HEK293 (cell line): ENCODE measurements around the gene SART3.

Experiments used
- CTCF ChIA-PET: fragments of 350-600 bp; formaldehyde crosslinking; extraction: SDS; loops from one replicate; lab custom pipeline; 2021; ENCODE audit warnings: antibody characterized with exemption; lab: Yijun Ruan, JAX
- POLR2A ChIA-PET: fragments of 300-600 bp; formaldehyde crosslinking; extraction: SDS; loops from one replicate; lab custom pipeline; 2020; ENCODE audit warnings: antibody characterized with exemption, inconsistent platforms; lab: Yijun Ruan, JAX
- H3K27ac ChIP-seq: fragments of 200-500 bp; sonication (Bioruptor generic); 2 replicates; pipeline ENCODE4 v1.5.1; 2014; ENCODE audit warnings: low read depth, low read length, control low read depth, inconsistent platforms; ENCODE audit errors: extremely low read depth
- H3K36me3 ChIP-seq, 2 experiments: fragments of 200-500 bp in 1 of 2; sonication (Bioruptor generic) in 1 of 2; 1 replicate in 1 of 2; 2 replicates in 1 of 2; pipeline ENCODE4 v1.5.1; 2014 to 2017; ENCODE audit warnings: inconsistent platforms in 2 of 2, low read length in 2 of 2; ENCODE audit not compliant: control insufficient read depth in 2 of 2, insufficient read depth in 1 of 2
- H3K4me1 ChIP-seq: fragments of 200-500 bp; sonication (Bioruptor generic); 2 replicates; pipeline ENCODE4 v1.5.1; 2014; ENCODE audit warnings: mild to moderate bottlenecking, low read length, inconsistent platforms; ENCODE audit not compliant: control insufficient read depth, insufficient read depth
- H3K4me3 ChIP-seq: 2 replicates; pipeline ENCODE4 v1.5.1; 2011; ENCODE audit warnings: low read depth, mild to moderate bottlenecking, control low read depth, low read length, moderate library complexity
- H3K9me3 ChIP-seq: fragments of 200-500 bp; sonication (Bioruptor generic); 2 replicates; pipeline ENCODE4 v1.5.1; 2014; ENCODE audit warnings: low read depth, low read length, inconsistent platforms; ENCODE audit not compliant: control insufficient read depth, insufficient read depth
- BCL11B ChIP-seq: fragments of 450-650 bp; formaldehyde crosslinking; IDR thresholded peaks from 2 replicates; pipeline ENCODE4 v1.5.1; 2016; ENCODE audit warnings: low read depth, missing biosample characterization, missing genetic modification characterization
- GFI1B ChIP-seq: fragments of 450-650 bp; formaldehyde crosslinking; IDR thresholded peaks from 2 replicates; pipeline ENCODE4 v1.5.1; 2016; ENCODE audit warnings: missing biosample characterization, missing genetic modification characterization
- HOXD13 ChIP-seq: sonication (generic); formaldehyde crosslinking; IDR thresholded peaks from 2 replicates; pipeline ENCODE4 v1.8.0; 2022; ENCODE audit warnings: missing genetic modification reagents, borderline replicate concordance
- TCF7L2 ChIP-seq: IDR thresholded peaks from 2 replicates; pipeline ENCODE4 v1.6.1; 2011; ENCODE audit warnings: low read depth, mild to moderate bottlenecking, inconsistent platforms, low read length, moderate library complexity, borderline replicate concordance
- WT1 ChIP-seq: fragments of 450-650 bp; formaldehyde crosslinking; IDR thresholded peaks from 2 replicates; pipeline ENCODE4 v1.5.1; 2016; ENCODE audit warnings: missing biosample characterization, missing genetic modification characterization
- YY1 ChIP-seq: fragments of 450-650 bp; formaldehyde crosslinking; IDR thresholded peaks from 2 replicates; pipeline ENCODE4 v1.5.1; 2018; ENCODE audit warnings: missing biosample characterization, missing genetic modification characterization
- ZBTB48 ChIP-seq: fragments of 450-650 bp; formaldehyde crosslinking; IDR thresholded peaks from 2 replicates; pipeline ENCODE4 v1.5.1; 2016; ENCODE audit warnings: missing biosample characterization, missing genetic modification characterization
- ZNF157 ChIP-seq: fragments of 450-650 bp; formaldehyde crosslinking; IDR thresholded peaks from 2 replicates; pipeline ENCODE4 v1.5.1; 2016; ENCODE audit warnings: missing biosample characterization, missing genetic modification characterization
- ZNF16 ChIP-seq: fragments of 450-650 bp; formaldehyde crosslinking; IDR thresholded peaks from 2 replicates; pipeline ENCODE4 v1.5.1; 2016; ENCODE audit warnings: low read depth, missing biosample characterization, missing genetic modification characterization
- ZNF174 ChIP-seq: fragments of 450-650 bp; formaldehyde crosslinking; IDR thresholded peaks from 2 replicates; pipeline ENCODE4 v1.5.0; 2017; ENCODE audit warnings: missing biosample characterization, mild to moderate bottlenecking, missing genetic modification characterization
- ZNF175 ChIP-seq: fragments of 450-650 bp; formaldehyde crosslinking; IDR thresholded peaks from 2 replicates; pipeline ENCODE4 v1.5.1; 2016; ENCODE audit warnings: missing biosample characterization, missing genetic modification characterization
- ZNF18 ChIP-seq: fragments of 450-650 bp; formaldehyde crosslinking; IDR thresholded peaks from 2 replicates; pipeline ENCODE4 v1.5.1; 2016; ENCODE audit warnings: missing biosample characterization, missing genetic modification characterization
- ZNF184 ChIP-seq: fragments of 450-650 bp; IDR thresholded peaks from 2 replicates; pipeline ENCODE4 v1.5.1; 2018; ENCODE audit warnings: missing biosample characterization, mild to moderate bottlenecking, missing genetic modification characterization
- ZNF202 ChIP-seq: fragments of 450-650 bp; formaldehyde crosslinking; IDR thresholded peaks from 2 replicates; pipeline ENCODE4 v1.5.1; 2016; ENCODE audit warnings: missing biosample characterization, missing genetic modification characterization, borderline replicate concordance
- ZNF510 ChIP-seq: fragments of 450-650 bp; formaldehyde crosslinking; IDR thresholded peaks from 2 replicates; pipeline ENCODE4 v1.5.1; 2018; ENCODE audit warnings: mild to moderate bottlenecking, missing genetic modification characterization, missing biosample characterization; ENCODE audit not compliant: insufficient replicate concordance
- ZNF521 ChIP-seq: fragments of 450-650 bp; formaldehyde crosslinking; IDR thresholded peaks from 2 replicates; pipeline ENCODE4 v1.5.1; 2017; ENCODE audit warnings: missing biosample characterization, mild to moderate bottlenecking, missing genetic modification characterization
- ZNF529 ChIP-seq: fragments of 450-650 bp; formaldehyde crosslinking; IDR thresholded peaks from 2 replicates; pipeline ENCODE4 v1.5.1; 2017; ENCODE audit warnings: missing genetic modification characterization, missing biosample characterization; ENCODE audit not compliant: insufficient replicate concordance
- ZNF623 ChIP-seq: fragments of 450-650 bp; formaldehyde crosslinking; IDR thresholded peaks from 2 replicates; pipeline ENCODE4 v1.5.1; 2016; ENCODE audit warnings: missing biosample characterization, missing genetic modification characterization
- ZNF692 ChIP-seq: fragments of 450-650 bp; formaldehyde crosslinking; IDR thresholded peaks from 2 replicates; pipeline ENCODE4 v1.5.1; 2016; ENCODE audit warnings: missing biosample characterization, missing genetic modification characterization
- ZNF707 ChIP-seq: fragments of 450-650 bp; formaldehyde crosslinking; IDR thresholded peaks from 2 replicates; pipeline ENCODE4 v1.5.1; 2016; ENCODE audit warnings: missing biosample characterization, missing genetic modification characterization
- ZSCAN16 ChIP-seq: fragments of 450-650 bp; formaldehyde crosslinking; IDR thresholded peaks from 2 replicates; pipeline ENCODE4 v1.5.1; 2016; ENCODE audit warnings: missing biosample characterization, missing genetic modification characterization
- ZXDB ChIP-seq: fragments of 450-650 bp; formaldehyde crosslinking; IDR thresholded peaks from 2 replicates; pipeline ENCODE4 v1.5.1; 2016; ENCODE audit warnings: missing biosample characterization, missing genetic modification characterization
- TF ChIP-seq, protein P1 (sequence below): fragments of 450-650 bp; formaldehyde crosslinking; IDR thresholded peaks from 2 replicates; pipeline ENCODE4 v1.5.1; 2016; ENCODE audit warnings: missing biosample characterization, missing genetic modification characterization
- TF ChIP-seq, protein P2 (sequence below): fragments of 450-650 bp; formaldehyde crosslinking; IDR thresholded peaks from 2 replicates; pipeline ENCODE4 v1.5.1; 2016; ENCODE audit warnings: missing biosample characterization, missing genetic modification characterization

Gene SART3

DNA sequence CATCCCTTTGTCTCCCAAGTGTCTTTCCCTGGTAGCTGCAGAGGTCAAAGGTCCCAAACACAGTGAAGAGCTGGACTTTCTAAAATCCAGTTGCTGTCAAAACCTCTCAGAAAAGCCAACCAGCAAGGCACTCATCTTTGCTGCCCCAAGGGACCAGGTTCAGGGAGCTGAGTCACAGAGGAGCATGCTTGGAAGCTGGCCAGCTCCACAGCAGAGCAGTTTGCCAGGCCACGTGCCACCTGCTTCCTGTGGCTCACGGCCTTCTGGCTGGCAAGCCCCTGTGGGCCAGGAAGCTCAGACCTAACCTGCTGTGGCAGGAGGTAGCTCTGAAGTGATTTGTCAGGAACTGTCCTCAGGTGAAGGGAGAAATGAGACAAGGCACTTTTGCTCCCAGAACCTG is 5.0 kb upstream of the SART3 start (continued):
- TF ChIP-seq, protein P1, sequence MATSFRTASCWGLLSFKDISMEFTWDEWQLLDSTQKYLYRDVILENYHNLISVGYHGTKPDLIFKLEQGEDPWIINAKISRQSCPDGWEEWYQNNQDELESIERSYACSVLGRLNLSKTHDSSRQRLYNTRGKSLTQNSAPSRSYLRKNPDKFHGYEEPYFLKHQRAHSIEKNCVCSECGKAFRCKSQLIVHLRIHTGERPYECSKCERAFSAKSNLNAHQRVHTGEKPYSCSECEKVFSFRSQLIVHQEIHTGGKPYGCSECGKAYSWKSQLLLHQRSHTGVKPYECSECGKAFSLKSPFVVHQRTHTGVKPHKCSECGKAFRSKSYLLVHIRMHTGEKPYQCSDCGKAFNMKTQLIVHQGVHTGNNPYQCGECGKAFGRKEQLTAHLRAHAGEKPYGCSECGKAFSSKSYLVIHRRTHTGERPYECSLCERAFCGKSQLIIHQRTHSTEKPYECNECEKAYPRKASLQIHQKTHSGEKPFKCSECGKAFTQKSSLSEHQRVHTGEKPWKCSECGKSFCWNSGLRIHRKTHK (tag by site-specific recombination) = no peak
- TF ChIP-seq ZBTB48 (tag by site-specific recombination) = peak; percentile 90
- TF ChIP-seq, all 188 proteins: peak for 13

- ChIA-PET CTCF (interaction anchor here (0.6 to 10.6 kb wide), 9 partner anchors 11 to 814 kb away, joined by 3 to 160 read pairs (median 6); no protein-coding TSS in a partner anchor), POLR2A (interaction anchor here (0.6 to 0.8 kb wide), 2 partner anchors 65 to 262 kb away, joined by 3 read pairs; no protein-coding TSS in a partner anchor)
- no peaks in the 10 kb centered on the region for H3K4me1 ChIP-seq
- H3K4me3 ChIP-seq = no peak overlapping the region
- TF ChIP-seq ZNF157 = no peak
- TF ChIP-seq ZNF16 (tag by site-specific recombination) = no peak
- H3K36me3 ChIP-seq = peaks cover 22 to 59% of the 10 kb centered on the region in 2 experiments
- no peaks in the 10 kb centered on the region for H3K9me3 ChIP-seq
- H3K27ac ChIP-seq = no peak overlapping the region
These were observed 4.2 kb upstream of the SART3 start for GRCh38 chr12:108565146-108565545.

GRCh38 chr12:108564724-108565123 is 3.8 kb upstream of the SART3 start:
- H3K4me1 ChIP-seq = no peaks in the 10 kb centered on the region
- TF ChIP-seq GFI1B = no peak
- no peak for TF ChIP-seq TCF7L2
- no peak for TF ChIP-seq ZNF174 (tag by site-specific recombination)
- no peak for TF ChIP-seq ZNF529
- TF ChIP-seq ZNF202 (tag by site-specific recombination) = no peak
- TF ChIP-seq BCL11B (tag by site-specific recombination) = no peak
- TF ChIP-seq ZNF623 = no peak
- no peak for TF ChIP-seq ZNF707 (tag by site-specific recombination)
- TF ChIP-seq, all 188 proteins: peak for 0
- Histone ChIP-seq H3K9me3 (no peaks in the 10 kb centered on the region), H3K4me3 (no peak overlapping the region), H3K36me3 (peaks cover 22 to 55% of the 10 kb centered on the region in 2 experiments), H3K27ac (no peak overlapping the region)
- ChIA-PET POLR2A (interaction anchor here (0.6 to 0.8 kb wide), 2 partner anchors 65 to 262 kb away, joined by 3 read pairs; no protein-coding TSS in a partner anchor), CTCF (interaction anchor here (0.6 to 10.6 kb wide), 11 partner anchors 11 to 815 kb away, joined by 3 to 160 read pairs (median 6); no protein-coding TSS in a partner anchor)

DNA sequence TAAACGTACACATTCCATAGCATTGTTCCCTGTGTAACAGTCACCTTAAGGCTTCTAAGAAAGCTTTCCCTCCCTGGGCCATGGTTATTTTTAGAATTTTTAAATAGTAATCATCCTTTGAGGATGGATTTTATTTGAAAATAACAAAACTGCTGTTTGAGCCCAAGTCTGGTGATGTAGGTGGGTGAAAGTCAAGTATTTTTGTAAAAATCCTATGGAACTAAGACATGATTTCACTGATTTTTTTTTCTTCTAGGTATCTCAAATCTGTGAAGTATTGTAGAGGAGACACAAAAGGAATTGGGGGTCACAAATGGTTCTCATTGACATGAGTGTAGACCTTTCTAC is 2.8 kb upstream of the SART3 start:
- POLR2A ChIA-PET = no interaction called here
- TF ChIP-seq HOXD13 (CRISPR knock-in tag) (no peak), ZNF692 (tag by site-specific recombination) (no peak), ZNF510 (no peak), ZNF521 (tag by site-specific recombination) (no peak), ZNF175 (no peak), YY1 (tag by site-specific recombination) (no peak), ZSCAN16 (tag by site-specific recombination) (no peak), ZXDB (tag by site-specific recombination) (no peak), ZNF184 (tag by site-specific recombination) (no peak), WT1 (no peak), ZNF18 (tag by site-specific recombination) (no peak)
- TF ChIP-seq, protein P2, sequence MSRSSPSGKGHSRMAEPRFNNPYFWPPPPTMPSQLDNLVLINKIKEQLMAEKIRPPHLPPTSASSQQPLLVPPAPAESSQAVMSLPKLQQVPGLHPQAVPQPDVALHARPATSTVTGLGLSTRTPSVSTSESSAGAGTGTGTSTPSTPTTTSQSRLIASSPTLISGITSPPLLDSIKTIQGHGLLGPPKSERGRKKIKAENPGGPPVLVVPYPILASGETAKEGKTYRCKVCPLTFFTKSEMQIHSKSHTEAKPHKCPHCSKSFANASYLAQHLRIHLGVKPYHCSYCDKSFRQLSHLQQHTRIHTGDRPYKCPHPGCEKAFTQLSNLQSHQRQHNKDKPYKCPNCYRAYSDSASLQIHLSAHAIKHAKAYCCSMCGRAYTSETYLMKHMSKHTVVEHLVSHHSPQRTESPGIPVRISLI (tag by site-specific recombination) = no peak

More for the DNA sequence above, 2.8 kb upstream of the SART3 start:
- CTCF ChIA-PET = interaction anchor here (0.6 to 10.6 kb wide), 23 partner anchors 9 to 816 kb away, joined by 3 to 160 read pairs (median 4); no protein-coding TSS in a partner anchor
- 0 out of 2 replicates have a peak, but pooled peaks cover 2% of the 10 kb centered on the region for H3K4me1 ChIP-seq
- no peak overlapping the region for H3K4me3 ChIP-seq
- no peak overlapping the region for H3K27ac ChIP-seq
- H3K36me3 ChIP-seq = peaks cover 22 to 47% of the 10 kb centered on the region in 2 experiments
- no peaks in the 10 kb centered on the region for H3K9me3 ChIP-seq
